Occipital lobe (tissue), 2 donors: ENCODE measurements around the gene ALDOC. TPM values are rescaled to one million over a fixed set of nuclear protein-coding genes. Genes with fewer than 3 reads are reported as not detected.
"Not testable (repeated sequence)": the region's sequence is repeated elsewhere in the genome, so short reads cannot be mapped to it uniquely, and the experiment has no call there.

Experiments
- DNase-seq: peaks from one replicate; lab custom pipeline; 2025; lab: John Stamatoyannopoulos, UW
- total RNA-seq: library from RNA; depleted of rRNA; stranded (reverse); fragments of >200 nt; gene quantifications from one replicate; pipeline ENCODE4 v1.2.3, GENCODE V29; 2014

ALDOC gene
- 78.1 TPM for total RNA-seq

GRCh38 chr17:28576758-28577465, at the start of gene ALDOC:
Gene ALDOC, minus strand, starts transcription at chr17:28576895. Its CDS starts 1,363 bp downstream, at chr17:28575532.
- peak; percentile 95 for DNase-seq

- no peak for DNase-seq
Observed at GRCh38 chr17:28624148-28624547, 47.5 kb upstream of the ALDOC start.

- DNase-seq, result no peak
Observed at GRCh38 chr17:28623696-28624095, 47.0 kb upstream of the ALDOC start.

- DNase-seq, result no peak
Observed at GRCh38 chr17:28622186-28622585, 45.5 kb upstream of the ALDOC start.

- no peak for DNase-seq
Observed at GRCh38 chr17:28620010-28620409, 43.3 kb upstream of the ALDOC start.

GRCh38 chr17:28618464-28618863, 41.8 kb upstream of the ALDOC start:
- DNase-seq, result no peak

- no peak for DNase-seq
Observed at GRCh38 chr17:28616281-28616680, 39.6 kb upstream of the ALDOC start.

GRCh38 chr17:28615260-28615940, 38.7 kb upstream of the ALDOC start:
- no peak for DNase-seq

GRCh38 chr17:28613931-28614381, 37.3 kb upstream of the ALDOC start, which contains the start of gene RSKR:
Gene RSKR, minus strand, starts transcription at chr17:28614185. Its CDS starts 24 bp downstream, at chr17:28614161.
- peak; percentile 70 for DNase-seq

GRCh38 chr17:28612936-28613872, 36.5 kb upstream of the ALDOC start:
- no peak for DNase-seq

GRCh38 chr17:28612531-28612930, 35.8 kb upstream of the ALDOC start:
- no peak for DNase-seq

- DNase-seq, result no peak
Observed at GRCh38 chr17:28610376-28610775, 33.7 kb upstream of the ALDOC start.

- DNase-seq, result not testable (repeated sequence)
Observed at GRCh38 chr17:28604031-28604430, 27.3 kb upstream of the ALDOC start.

- peak; percentile 63 for DNase-seq
Observed at GRCh38 chr17:28599311-28600184, 22.9 kb upstream of the ALDOC start.

- DNase-seq, result peak; percentile 78
Observed at GRCh38 chr17:28598799-28599310, 22.2 kb upstream of the ALDOC start, which contains the start of gene SPAG5. Gene SPAG5, minus strand, starts transcription at chr17:28599025. Its CDS starts 79 bp downstream, at chr17:28598946.

- no peak for DNase-seq
Observed at GRCh38 chr17:28598389-28598788, 21.7 kb upstream of the ALDOC start.

- DNase-seq, result no peak
Observed at GRCh38 chr17:28597606-28598383, 21.1 kb upstream of the ALDOC start.

- DNase-seq, result no peak
Observed at GRCh38 chr17:28592260-28592659, 15.6 kb upstream of the ALDOC start.

GRCh38 chr17:28585851-28586250, 9.2 kb upstream of the ALDOC start:
- DNase-seq, result no peak

- DNase-seq, result no peak
Observed at GRCh38 chr17:28584434-28584833, 7.7 kb upstream of the ALDOC start.
